ENCODE results near the gene WLS. TPM values are rescaled to one million over a fixed set of nuclear protein-coding genes. Genes with fewer than 3 reads are reported as not detected.

WLS gene
- total RNA-seq, 1 donor from 2014 or later, result 341 TPM

DNA sequence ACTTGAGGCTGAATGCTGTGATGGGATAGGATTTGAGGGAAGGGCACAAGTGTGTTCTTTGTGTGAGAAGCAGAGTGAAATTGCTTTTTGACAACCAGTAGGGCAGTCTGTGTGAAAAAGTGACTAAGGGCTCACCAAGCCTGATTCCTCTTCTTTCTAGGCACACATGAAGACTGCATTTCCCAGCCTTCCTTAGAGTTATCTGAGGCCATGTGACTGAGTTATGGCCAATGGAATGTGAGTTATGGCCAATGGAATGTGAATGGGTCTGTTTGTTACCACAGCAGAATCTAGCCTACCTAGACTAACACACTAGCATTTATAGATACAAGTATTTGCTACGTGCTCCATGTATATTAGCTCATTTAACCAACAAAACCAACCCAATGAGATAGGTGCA lies 146.6 kb downstream of the WLS start:
- Mint-ChIP-seq H3K27ac (ENCODE audit: unreplicated experiment) (no peak overlapping the region), H3K4me1 (ENCODE audit: unreplicated experiment) (no peaks in the 10 kb centered on the region), H3K27me3 (ENCODE audit: unreplicated experiment) (no peaks in the 10 kb centered on the region), H3K9me3 (ENCODE audit: unreplicated experiment) (peaks cover 18% of the 10 kb centered on the region), H3K36me3 (ENCODE audit: unreplicated experiment) (peaks cover 3% of the 10 kb centered on the region), H3K4me3 (ENCODE audit: unreplicated experiment) (no peak overlapping the region)
- TF ChIP-seq, protein P1, sequence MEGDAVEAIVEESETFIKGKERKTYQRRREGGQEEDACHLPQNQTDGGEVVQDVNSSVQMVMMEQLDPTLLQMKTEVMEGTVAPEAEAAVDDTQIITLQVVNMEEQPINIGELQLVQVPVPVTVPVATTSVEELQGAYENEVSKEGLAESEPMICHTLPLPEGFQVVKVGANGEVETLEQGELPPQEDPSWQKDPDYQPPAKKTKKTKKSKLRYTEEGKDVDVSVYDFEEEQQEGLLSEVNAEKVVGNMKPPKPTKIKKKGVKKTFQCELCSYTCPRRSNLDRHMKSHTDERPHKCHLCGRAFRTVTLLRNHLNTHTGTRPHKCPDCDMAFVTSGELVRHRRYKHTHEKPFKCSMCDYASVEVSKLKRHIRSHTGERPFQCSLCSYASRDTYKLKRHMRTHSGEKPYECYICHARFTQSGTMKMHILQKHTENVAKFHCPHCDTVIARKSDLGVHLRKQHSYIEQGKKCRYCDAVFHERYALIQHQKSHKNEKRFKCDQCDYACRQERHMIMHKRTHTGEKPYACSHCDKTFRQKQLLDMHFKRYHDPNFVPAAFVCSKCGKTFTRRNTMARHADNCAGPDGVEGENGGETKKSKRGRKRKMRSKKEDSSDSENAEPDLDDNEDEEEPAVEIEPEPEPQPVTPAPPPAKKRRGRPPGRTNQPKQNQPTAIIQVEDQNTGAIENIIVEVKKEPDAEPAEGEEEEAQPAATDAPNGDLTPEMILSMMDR (IDR thresholded peaks at IDR 0.05), result no peak
- no peak for DNase-seq (ENCODE audit: extremely low spot score, unreplicated experiment)

DNA sequence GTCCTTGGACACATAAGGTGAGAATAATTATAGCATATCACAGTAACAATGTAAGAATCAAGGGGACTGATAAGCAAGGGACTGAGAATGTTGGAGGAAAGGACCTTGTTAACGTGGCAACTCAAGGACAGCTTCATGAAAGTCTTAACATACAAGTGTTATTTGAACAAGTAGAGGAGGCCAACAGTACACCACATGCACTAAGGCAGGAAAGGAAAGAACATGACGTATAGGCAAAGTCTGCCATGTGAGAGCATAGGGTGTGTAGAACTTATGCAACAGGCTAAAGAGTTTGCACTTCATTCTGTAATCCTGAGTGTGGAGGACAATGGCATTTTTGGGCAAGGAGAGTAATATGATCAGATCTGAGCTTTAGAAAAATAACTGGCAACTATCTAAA lies 148.6 kb downstream of the WLS start:
- Mint-ChIP-seq H3K36me3 (ENCODE audit: unreplicated experiment) (peaks cover 1% of the 10 kb centered on the region), H3K9me3 (ENCODE audit: unreplicated experiment) (peaks cover 12% of the 10 kb centered on the region), H3K27ac (ENCODE audit: unreplicated experiment) (no peak overlapping the region), H3K27me3 (ENCODE audit: unreplicated experiment) (no peaks in the 10 kb centered on the region), H3K4me3 (ENCODE audit: unreplicated experiment) (no peak overlapping the region), H3K4me1 (ENCODE audit: unreplicated experiment) (no peaks in the 10 kb centered on the region)
- TF ChIP-seq, protein P1 (IDR thresholded peaks at IDR 0.05), result no peak
- DNase-seq (ENCODE audit: extremely low spot score, unreplicated experiment), result no peak

DNA sequence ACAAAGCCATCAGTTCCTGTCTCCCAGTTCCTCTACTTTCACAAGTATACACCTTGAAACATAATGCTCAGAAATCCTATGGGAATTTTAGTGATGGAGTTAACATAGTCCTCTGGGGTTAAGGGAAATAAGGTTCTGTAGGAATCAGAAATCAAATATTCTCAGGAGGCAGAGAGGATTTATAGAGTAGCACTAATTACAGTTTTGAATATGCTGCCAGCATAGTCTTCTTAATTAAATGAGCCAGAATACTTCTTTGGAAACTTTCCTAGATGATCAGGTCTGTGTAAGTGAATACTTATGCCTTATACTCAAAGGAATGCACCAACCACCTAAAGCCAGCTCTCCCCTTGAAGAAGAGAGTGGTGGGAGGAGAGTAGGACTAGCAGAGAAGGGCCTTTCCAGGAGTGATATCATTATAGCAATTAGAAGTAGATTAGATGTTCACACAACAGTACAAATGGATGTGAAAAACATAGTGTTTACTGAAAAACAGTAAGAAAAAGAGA lies 150.5 kb downstream of the WLS start:
- H3K4me1 Mint-ChIP-seq (ENCODE audit: unreplicated experiment), result no peaks in the 10 kb centered on the region
- DNase-seq (ENCODE audit: extremely low spot score, unreplicated experiment), result no peak
- peaks cover 1% of the 10 kb centered on the region for H3K36me3 Mint-ChIP-seq (ENCODE audit: unreplicated experiment)
- H3K9me3 Mint-ChIP-seq (ENCODE audit: unreplicated experiment), result peaks cover 10% of the 10 kb centered on the region
- H3K27ac Mint-ChIP-seq (ENCODE audit: unreplicated experiment), result no peak overlapping the region
- H3K4me3 Mint-ChIP-seq (ENCODE audit: unreplicated experiment), result no peak overlapping the region
- TF ChIP-seq, protein P1 (IDR thresholded peaks at IDR 0.05), result no peak
- no peaks in the 10 kb centered on the region for H3K27me3 Mint-ChIP-seq (ENCODE audit: unreplicated experiment)

GRCh38 chr1:68078647-68079046 lies 153.7 kb downstream of the WLS start:
- DNase-seq (ENCODE audit: extremely low spot score, unreplicated experiment), result no peak
- no peaks in the 10 kb centered on the region for H3K4me1 Mint-ChIP-seq (ENCODE audit: unreplicated experiment)
- TF ChIP-seq, protein P1 (IDR thresholded peaks at IDR 0.05), result no peak
- peaks cover 11% of the 10 kb centered on the region for H3K9me3 Mint-ChIP-seq (ENCODE audit: unreplicated experiment)
- no peak overlapping the region for H3K27ac Mint-ChIP-seq (ENCODE audit: unreplicated experiment)
- no peak overlapping the region for H3K4me3 Mint-ChIP-seq (ENCODE audit: unreplicated experiment)
- peaks cover 2% of the 10 kb centered on the region for H3K36me3 Mint-ChIP-seq (ENCODE audit: unreplicated experiment)
- no peaks in the 10 kb centered on the region for H3K27me3 Mint-ChIP-seq (ENCODE audit: unreplicated experiment)

Small RNA genes lying within 50 kb of the gene (microRNA-seq; reads per million reads assigned to microRNA genes)
- gene MIR1262 (ENCODE audit: unreplicated experiment), result 2.2 reads per million

Other genes starting within 250 kb of the WLS start
- 1.4 and 1.7 TPM in 2 replicates for gene DIRAS3, start 181.9 kb downstream of the WLS start, total RNA-seq
- gene RPE65, start 217.4 kb upstream of the WLS start, total RNA-seq, result not detected in 2 replicates

All from osteocyte (in vitro differentiated cells).